Measurements from ENCODE around the gene NAV2. TPM values are rescaled to one million over a fixed set of nuclear protein-coding genes. Genes with fewer than 3 reads are reported as not detected.

The NAV2 gene
- total and polyA plus RNA-seq, 2 experiments from 2014 or later, result 26.0 to 45.0 TPM

DNA sequence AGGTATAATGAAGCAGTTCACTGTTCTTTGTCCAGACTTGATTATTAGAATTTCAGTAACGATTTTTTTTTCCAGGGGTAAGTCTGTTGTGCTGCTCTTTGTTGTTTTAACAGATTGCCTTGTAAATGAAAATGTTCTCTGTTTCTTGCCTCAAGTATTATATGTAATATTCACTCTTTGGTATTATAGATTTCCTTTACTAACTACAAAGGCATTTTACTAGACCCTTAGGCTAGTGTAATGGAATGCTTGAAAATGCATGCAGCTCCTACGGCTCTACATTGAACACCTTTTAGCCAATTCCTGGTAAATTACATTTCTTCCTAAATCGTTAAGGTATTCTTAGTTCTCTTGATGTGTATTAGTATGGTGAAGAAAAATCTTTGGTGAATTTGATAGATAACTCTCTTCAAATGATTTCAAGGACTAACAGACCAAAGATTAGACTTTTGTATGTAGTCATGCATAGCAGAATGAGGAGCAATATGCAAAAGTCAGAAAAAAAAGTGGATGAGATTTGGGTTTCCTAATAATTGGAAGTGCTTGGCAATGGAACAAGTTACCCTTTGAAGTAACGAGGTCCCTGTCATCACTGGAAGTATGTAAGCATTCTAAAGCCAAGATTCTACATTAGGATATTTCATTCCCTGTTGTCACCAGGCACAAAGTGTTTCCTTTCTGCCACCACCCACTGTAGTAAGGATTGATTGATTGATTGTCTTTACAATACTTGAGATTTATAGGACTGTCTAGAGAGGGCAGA is 334.6 kb downstream of the NAV2 start (continued):
- TF ChIP-seq, protein P1, sequence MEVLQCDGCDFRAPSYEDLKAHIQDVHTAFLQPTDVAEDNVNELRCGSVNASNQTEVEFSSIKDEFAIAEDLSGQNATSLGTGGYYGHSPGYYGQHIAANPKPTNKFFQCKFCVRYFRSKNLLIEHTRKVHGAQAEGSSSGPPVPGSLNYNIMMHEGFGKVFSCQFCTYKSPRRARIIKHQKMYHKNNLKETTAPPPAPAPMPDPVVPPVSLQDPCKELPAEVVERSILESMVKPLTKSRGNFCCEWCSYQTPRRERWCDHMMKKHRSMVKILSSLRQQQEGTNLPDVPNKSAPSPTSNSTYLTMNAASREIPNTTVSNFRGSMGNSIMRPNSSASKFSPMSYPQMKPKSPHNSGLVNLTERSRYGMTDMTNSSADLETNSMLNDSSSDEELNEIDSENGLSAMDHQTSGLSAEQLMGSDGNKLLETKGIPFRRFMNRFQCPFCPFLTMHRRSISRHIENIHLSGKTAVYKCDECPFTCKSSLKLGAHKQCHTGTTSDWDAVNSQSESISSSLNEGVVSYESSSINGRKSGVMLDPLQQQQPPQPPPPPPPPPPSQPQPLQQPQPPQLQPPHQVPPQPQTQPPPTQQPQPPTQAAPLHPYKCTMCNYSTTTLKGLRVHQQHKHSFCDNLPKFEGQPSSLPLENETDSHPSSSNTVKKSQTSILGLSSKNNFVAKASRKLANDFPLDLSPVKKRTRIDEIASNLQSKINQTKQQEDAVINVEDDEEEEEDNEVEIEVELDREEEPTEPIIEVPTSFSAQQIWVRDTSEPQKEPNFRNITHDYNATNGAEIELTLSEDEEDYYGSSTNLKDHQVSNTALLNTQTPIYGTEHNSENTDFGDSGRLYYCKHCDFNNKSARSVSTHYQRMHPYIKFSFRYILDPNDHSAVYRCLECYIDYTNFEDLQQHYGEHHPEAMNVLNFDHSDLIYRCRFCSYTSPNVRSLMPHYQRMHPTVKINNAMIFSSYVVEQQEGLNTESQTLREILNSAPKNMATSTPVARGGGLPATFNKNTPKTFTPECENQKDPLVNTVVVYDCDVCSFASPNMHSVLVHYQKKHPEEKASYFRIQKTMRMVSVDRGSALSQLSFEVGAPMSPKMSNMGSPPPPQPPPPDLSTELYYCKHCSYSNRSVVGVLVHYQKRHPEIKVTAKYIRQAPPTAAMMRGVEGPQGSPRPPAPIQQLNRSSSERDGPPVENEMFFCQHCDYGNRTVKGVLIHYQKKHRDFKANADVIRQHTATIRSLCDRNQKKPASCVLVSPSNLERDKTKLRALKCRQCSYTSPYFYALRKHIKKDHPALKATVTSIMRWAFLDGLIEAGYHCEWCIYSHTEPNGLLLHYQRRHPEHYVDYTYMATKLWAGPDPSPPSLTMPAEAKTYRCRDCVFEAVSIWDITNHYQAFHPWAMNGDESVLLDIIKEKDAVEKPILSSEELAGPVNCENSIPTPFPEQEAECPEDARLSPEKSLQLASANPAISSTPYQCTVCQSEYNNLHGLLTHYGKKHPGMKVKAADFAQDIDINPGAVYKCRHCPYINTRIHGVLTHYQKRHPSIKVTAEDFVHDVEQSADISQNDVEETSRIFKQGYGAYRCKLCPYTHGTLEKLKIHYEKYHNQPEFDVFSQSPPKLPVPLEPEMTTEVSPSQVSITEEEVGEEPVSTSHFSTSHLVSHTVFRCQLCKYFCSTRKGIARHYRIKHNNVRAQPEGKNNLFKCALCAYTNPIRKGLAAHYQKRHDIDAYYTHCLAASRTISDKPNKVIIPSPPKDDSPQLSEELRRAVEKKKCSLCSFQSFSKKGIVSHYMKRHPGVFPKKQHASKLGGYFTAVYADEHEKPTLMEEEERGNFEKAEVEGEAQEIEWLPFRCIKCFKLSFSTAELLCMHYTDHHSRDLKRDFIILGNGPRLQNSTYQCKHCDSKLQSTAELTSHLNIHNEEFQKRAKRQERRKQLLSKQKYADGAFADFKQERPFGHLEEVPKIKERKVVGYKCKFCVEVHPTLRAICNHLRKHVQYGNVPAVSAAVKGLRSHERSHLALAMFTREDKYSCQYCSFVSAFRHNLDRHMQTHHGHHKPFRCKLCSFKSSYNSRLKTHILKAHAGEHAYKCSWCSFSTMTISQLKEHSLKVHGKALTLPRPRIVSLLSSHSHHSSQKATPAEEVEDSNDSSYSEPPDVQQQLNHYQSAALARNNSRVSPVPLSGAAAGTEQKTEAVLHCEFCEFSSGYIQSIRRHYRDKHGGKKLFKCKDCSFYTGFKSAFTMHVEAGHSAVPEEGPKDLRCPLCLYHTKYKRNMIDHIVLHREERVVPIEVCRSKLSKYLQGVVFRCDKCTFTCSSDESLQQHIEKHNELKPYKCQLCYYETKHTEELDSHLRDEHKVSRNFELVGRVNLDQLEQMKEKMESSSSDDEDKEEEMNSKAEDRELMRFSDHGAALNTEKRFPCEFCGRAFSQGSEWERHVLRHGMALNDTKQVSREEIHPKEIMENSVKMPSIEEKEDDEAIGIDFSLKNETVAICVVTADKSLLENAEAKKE (CRISPR knock-in tag; IDR thresholded peaks at IDR 0.05), result no peak

DNA sequence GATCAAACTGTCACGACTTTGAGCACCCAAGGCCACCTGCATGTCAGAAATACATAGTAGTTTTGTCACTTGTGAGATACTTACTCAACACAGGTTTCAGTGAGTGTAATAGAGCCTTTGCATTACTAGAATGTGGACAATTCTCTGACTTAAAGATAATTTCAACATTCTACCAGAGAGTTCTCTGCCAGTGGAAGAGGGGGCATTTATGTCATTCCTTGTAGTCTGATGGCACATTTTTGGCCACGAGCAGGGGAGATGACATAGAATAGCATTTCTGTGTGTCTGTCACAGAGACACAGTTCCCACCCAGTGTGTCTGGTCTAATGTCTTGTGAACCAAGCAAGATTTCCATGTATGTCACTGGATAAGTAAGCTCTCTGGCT is 335.1 kb downstream of the NAV2 start:
- Mint-ChIP-seq H3K4me3 (no peak overlapping the region), H3K9me3 (no peaks in the 10 kb centered on the region), H3K36me3 (ENCODE audit: low read depth) (peaks cover 84% of the 10 kb centered on the region), H3K27ac (0 out of 2 replicates have a peak overlapping the region, but pooled peaks have one; percentile 86), H3K4me1 (peaks cover 41% of the 10 kb centered on the region), H3K27me3 (ENCODE audit: insufficient read depth, low read depth, poor library complexity) (peaks cover 18% of the 10 kb centered on the region)
- Histone ChIP-seq H3K79me2 (replicated peaks; ENCODE audit: insufficient read depth) (no peaks in the 10 kb centered on the region), H3K4me3 (no peak overlapping the region), H3F3A (replicated peaks; ENCODE audit: low read depth) (no peaks in the 10 kb centered on the region), H3K36me3 (ENCODE audit: insufficient read depth) (peaks cover 19% of the 10 kb centered on the region), H2AFZ (no peak overlapping the region), H4K20me1 (replicated peaks; ENCODE audit: insufficient read depth) (no peaks in the 10 kb centered on the region; the same call in 1 of the 2 replicates), H3K27ac (ENCODE audit: low read depth) (no peak overlapping the region), H3K9me2 (ENCODE audit: insufficient read depth) (no peaks in the 10 kb centered on the region), H3K27me3 (ENCODE audit: insufficient read depth) (no peaks in the 10 kb centered on the region), H3K4me2 (no peak overlapping the region), H3K4me1 (ENCODE audit: insufficient read depth) (peaks cover 31% of the 10 kb centered on the region)
- ATAC-seq (no peak), DNase-seq (ENCODE audit: low spot score) (no peak)
- TF ChIP-seq EZH2 (IDR thresholded peaks at IDR 0.05; ENCODE audit: low read depth, unreplicated experiment) (no peak), JUNB (IDR thresholded peaks at IDR 0.05; ENCODE audit: unreplicated experiment) (no peak), ZNF114 (CRISPR knock-in tag; IDR thresholded peaks at IDR 0.05) (no peak)
- TF ChIP-seq, protein P2, sequence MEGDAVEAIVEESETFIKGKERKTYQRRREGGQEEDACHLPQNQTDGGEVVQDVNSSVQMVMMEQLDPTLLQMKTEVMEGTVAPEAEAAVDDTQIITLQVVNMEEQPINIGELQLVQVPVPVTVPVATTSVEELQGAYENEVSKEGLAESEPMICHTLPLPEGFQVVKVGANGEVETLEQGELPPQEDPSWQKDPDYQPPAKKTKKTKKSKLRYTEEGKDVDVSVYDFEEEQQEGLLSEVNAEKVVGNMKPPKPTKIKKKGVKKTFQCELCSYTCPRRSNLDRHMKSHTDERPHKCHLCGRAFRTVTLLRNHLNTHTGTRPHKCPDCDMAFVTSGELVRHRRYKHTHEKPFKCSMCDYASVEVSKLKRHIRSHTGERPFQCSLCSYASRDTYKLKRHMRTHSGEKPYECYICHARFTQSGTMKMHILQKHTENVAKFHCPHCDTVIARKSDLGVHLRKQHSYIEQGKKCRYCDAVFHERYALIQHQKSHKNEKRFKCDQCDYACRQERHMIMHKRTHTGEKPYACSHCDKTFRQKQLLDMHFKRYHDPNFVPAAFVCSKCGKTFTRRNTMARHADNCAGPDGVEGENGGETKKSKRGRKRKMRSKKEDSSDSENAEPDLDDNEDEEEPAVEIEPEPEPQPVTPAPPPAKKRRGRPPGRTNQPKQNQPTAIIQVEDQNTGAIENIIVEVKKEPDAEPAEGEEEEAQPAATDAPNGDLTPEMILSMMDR (conservative IDR thresholded peaks at IDR 0.05; ENCODE audit: low read depth in 2 of 2), result no peak
- TF ChIP-seq, protein P1 (CRISPR knock-in tag; IDR thresholded peaks at IDR 0.05), result no peak

Measured in GM23338 (cell line).